ENCODE results near the gene PLK1. TPM values are rescaled to one million over a fixed set of nuclear protein-coding genes. Genes with fewer than 3 reads are reported as not detected.

Gene PLK1
- total and polyA plus RNA-seq, 2 of the 13 experiments (the other 11 are each of a cell fraction or from before 2014, with no cell fraction given) = 71.5 to 76.3 TPM

- peak; percentile 98; the same call in 1 of the 2 replicates for TF ChIP-seq MXD1 (CRISPR knock-in tag; IDR thresholded peaks at IDR 0.05)
- no peak for TF ChIP-seq HMG20B (CRISPR knock-in tag; conservative IDR thresholded peaks at IDR 0.05)
- TF ChIP-seq ZNF446 (CRISPR knock-in tag; IDR thresholded peaks at IDR 0.05) = 0 out of 2 replicates have a peak, but pooled peaks have one; percentile 33
- TF ChIP-seq, protein P1, sequence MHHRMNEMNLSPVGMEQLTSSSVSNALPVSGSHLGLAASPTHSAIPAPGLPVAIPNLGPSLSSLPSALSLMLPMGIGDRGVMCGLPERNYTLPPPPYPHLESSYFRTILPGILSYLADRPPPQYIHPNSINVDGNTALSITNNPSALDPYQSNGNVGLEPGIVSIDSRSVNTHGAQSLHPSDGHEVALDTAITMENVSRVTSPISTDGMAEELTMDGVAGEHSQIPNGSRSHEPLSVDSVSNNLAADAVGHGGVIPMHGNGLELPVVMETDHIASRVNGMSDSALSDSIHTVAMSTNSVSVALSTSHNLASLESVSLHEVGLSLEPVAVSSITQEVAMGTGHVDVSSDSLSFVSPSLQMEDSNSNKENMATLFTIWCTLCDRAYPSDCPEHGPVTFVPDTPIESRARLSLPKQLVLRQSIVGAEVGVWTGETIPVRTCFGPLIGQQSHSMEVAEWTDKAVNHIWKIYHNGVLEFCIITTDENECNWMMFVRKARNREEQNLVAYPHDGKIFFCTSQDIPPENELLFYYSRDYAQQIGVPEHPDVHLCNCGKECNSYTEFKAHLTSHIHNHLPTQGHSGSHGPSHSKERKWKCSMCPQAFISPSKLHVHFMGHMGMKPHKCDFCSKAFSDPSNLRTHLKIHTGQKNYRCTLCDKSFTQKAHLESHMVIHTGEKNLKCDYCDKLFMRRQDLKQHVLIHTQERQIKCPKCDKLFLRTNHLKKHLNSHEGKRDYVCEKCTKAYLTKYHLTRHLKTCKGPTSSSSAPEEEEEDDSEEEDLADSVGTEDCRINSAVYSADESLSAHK (CRISPR knock-in tag; IDR thresholded peaks at IDR 0.05; ENCODE audit: borderline replicate concordance) = peak; percentile 77; the same call in 1 of the 2 replicates
- peak; percentile 48; the same call in 1 of the 2 replicates for TF ChIP-seq RARA (CRISPR knock-in tag; IDR thresholded peaks at IDR 0.05)
- TF ChIP-seq ONECUT2 (CRISPR knock-in tag; IDR thresholded peaks at IDR 0.05) = peak; percentile 39; the same call in 1 of the 2 replicates
- TF ChIP-seq, protein P2, sequence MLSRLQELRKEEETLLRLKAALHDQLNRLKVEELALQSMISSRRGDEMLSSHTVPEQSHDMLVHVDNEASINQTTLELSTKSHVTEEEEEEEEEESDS (CRISPR knock-in tag; IDR thresholded peaks at IDR 0.05; ENCODE audit: borderline replicate concordance) = peak; percentile 99
- peak; percentile 99 for TF ChIP-seq E2F1 (CRISPR knock-in tag; IDR thresholded peaks at IDR 0.05)
- TF ChIP-seq, protein P3, sequence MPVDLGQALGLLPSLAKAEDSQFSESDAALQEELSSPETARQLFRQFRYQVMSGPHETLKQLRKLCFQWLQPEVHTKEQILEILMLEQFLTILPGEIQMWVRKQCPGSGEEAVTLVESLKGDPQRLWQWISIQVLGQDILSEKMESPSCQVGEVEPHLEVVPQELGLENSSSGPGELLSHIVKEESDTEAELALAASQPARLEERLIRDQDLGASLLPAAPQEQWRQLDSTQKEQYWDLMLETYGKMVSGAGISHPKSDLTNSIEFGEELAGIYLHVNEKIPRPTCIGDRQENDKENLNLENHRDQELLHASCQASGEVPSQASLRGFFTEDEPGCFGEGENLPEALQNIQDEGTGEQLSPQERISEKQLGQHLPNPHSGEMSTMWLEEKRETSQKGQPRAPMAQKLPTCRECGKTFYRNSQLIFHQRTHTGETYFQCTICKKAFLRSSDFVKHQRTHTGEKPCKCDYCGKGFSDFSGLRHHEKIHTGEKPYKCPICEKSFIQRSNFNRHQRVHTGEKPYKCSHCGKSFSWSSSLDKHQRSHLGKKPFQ (CRISPR knock-in tag; IDR thresholded peaks at IDR 0.05; ENCODE audit: insufficient replicate concordance) = no peak
- TF ChIP-seq DZIP1 (CRISPR knock-in tag; IDR thresholded peaks at IDR 0.05) = peak; percentile 64; the same call in 1 of the 2 replicates
- TF ChIP-seq MTF2 (CRISPR knock-in tag; IDR thresholded peaks at IDR 0.05; ENCODE audit: borderline replicate concordance) = no peak
- no peak for TF ChIP-seq ZKSCAN5 (CRISPR knock-in tag; IDR thresholded peaks at IDR 0.05)
- peak; percentile 100 for TF ChIP-seq POGK (CRISPR knock-in tag; conservative IDR thresholded peaks at IDR 0.05)
- peak; percentile 12; the same call in 1 of the 2 replicates for TF ChIP-seq SP5 (CRISPR knock-in tag; IDR thresholded peaks at IDR 0.05; ENCODE audit: borderline replicate concordance, low read depth)
- TF ChIP-seq ZC3H4 (CRISPR knock-in tag; IDR thresholded peaks at IDR 0.05; ENCODE audit: borderline replicate concordance) = peak; percentile 37; the same call in 1 of the 2 replicates
- TF ChIP-seq SRSF1 (optimal IDR thresholded peaks at IDR 0.05; ENCODE audit: low read depth, low read length) = peak; percentile 74
- TF ChIP-seq CBX1 (IDR thresholded peaks at IDR 0.05; ENCODE audit: low read depth) = peak; percentile 93
These were observed at the start of gene PLK1 (continued) for GRCh38 chr16:23678430-23679273.

All from HepG2 (cell line).